Activated T-helper 2 cell treated with anti-CD3 and anti-CD28 coated beads, Interferon-gamma antibody, Interleukin-2, Interleukin-4, amounts not matched to agents 10 μg/mL and 5 μg/mL and 100 μg/mL, durations not matched to agents 14 hours and 24 hours and 36 hours (primary cell): ENCODE data around the gene PHTF2. TPM values are rescaled to one million over a fixed set of nuclear protein-coding genes. Genes with fewer than 3 reads are reported as not detected.
"Not testable (repeated sequence)": the region's sequence is repeated elsewhere in the genome, so short reads cannot be mapped to it uniquely, and the experiment has no call there.

Experiments
- DNase-seq: peaks from one replicate; pipeline ENCODE4 v3.0.0; 2021; ENCODE audit warnings: low spot score
- H3K27ac Mint-ChIP-seq: one replicate; pipeline ENCODE4 v1.8.0; 2021; ENCODE audit warnings: mixed read lengths
- H3K27me3 Mint-ChIP-seq: one replicate; pipeline ENCODE4 v1.8.0; 2021; ENCODE audit warnings: low read depth, mixed read lengths
- H3K36me3 Mint-ChIP-seq: one replicate; pipeline ENCODE4 v1.8.0; 2021; ENCODE audit warnings: low read depth, mixed read lengths
- H3K4me1 Mint-ChIP-seq: one replicate; pipeline ENCODE4 v1.8.0; 2021; ENCODE audit warnings: low read depth, mixed read lengths
- H3K4me3 Mint-ChIP-seq: one replicate; pipeline ENCODE4 v1.8.0; 2021; ENCODE audit warnings: low read depth, mild to moderate bottlenecking, moderate library complexity, mixed read lengths
- H3K9me3 Mint-ChIP-seq: one replicate; pipeline ENCODE4 v1.8.0; 2021; ENCODE audit warnings: mixed read lengths
- intact Hi-C: fragments of 100-400 bp; cut with micrococcal nuclease; formaldehyde crosslinking; loops from one replicate; pipeline ENCODE4 v1.15.1; 2023
- total RNA-seq: library from RNA; stranded (reverse); gene quantifications from 2 replicates; pipeline ENCODE4 v1.2.3, GENCODE V29; 2022

PHTF2 gene
- total RNA-seq, 1 donor from 2014 or later, result 31.8 TPM

- H3K4me3 Mint-ChIP-seq, H3K27me3 Mint-ChIP-seq, H3K27ac Mint-ChIP-seq, DNase-seq, intact Hi-C loops: not testable (repeated sequence)
- H3K4me1 Mint-ChIP-seq, result peaks cover 15% of the 10 kb centered on the region
- H3K36me3 Mint-ChIP-seq, result peaks cover 40% of the 10 kb centered on the region
- H3K9me3 Mint-ChIP-seq, result peaks cover 14% of the 10 kb centered on the region
Measured at GRCh38 chr7:77873416-77874327, 75.1 kb downstream of the PHTF2 start.

DNA sequence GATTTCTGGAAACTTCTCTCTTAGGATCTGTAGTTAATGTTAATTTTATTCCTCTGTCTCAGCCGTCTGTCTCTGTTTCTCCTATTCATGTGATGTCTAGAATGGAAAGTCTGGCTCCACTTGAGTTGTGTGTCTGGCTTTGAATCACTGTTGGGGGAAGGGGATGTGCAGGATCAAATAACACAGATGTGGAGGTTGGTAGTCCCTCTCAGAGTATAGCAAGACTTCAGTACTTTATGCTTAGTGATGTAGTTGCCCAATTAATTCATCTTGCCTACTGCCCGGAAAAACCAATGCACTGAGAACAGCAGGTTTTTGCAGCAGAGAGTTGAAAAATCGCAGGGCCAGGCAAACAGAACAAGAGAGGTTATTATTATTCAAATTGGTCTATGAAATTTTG is 79.2 kb downstream of the PHTF2 start:
- no peaks in the 10 kb centered on the region for H3K27me3 Mint-ChIP-seq
- no peak overlapping the region for H3K27ac Mint-ChIP-seq
- H3K9me3 Mint-ChIP-seq, result no peaks in the 10 kb centered on the region
- intact Hi-C loops, result no loop called here
- no peak for DNase-seq
- H3K4me3 Mint-ChIP-seq, result no peak overlapping the region
- H3K36me3 Mint-ChIP-seq, result peaks cover 19% of the 10 kb centered on the region
- H3K4me1 Mint-ChIP-seq, result peaks cover 11% of the 10 kb centered on the region

- H3K9me3 Mint-ChIP-seq, result no peaks in the 10 kb centered on the region
- peaks cover 11% of the 10 kb centered on the region for H3K4me1 Mint-ChIP-seq
- no peaks in the 10 kb centered on the region for H3K27me3 Mint-ChIP-seq
- peaks cover 19% of the 10 kb centered on the region for H3K36me3 Mint-ChIP-seq
- intact Hi-C loops, result no loop called here
- H3K27ac Mint-ChIP-seq, result no peak overlapping the region
- no peak overlapping the region for H3K4me3 Mint-ChIP-seq
- no peak for DNase-seq
Measured at GRCh38 chr7:77878500-77878899, 79.9 kb downstream of the PHTF2 start.

- H3K36me3 Mint-ChIP-seq, result peaks cover 19% of the 10 kb centered on the region
- intact Hi-C loops, result no loop called here
- H3K4me3 Mint-ChIP-seq, result no peak overlapping the region
- no peaks in the 10 kb centered on the region for H3K9me3 Mint-ChIP-seq
- H3K27me3 Mint-ChIP-seq, result no peaks in the 10 kb centered on the region
- DNase-seq, result no peak
- H3K4me1 Mint-ChIP-seq, result peaks cover 11% of the 10 kb centered on the region
- no peak overlapping the region for H3K27ac Mint-ChIP-seq
Measured at GRCh38 chr7:77879272-77879671, 80.7 kb downstream of the PHTF2 start.

DNA sequence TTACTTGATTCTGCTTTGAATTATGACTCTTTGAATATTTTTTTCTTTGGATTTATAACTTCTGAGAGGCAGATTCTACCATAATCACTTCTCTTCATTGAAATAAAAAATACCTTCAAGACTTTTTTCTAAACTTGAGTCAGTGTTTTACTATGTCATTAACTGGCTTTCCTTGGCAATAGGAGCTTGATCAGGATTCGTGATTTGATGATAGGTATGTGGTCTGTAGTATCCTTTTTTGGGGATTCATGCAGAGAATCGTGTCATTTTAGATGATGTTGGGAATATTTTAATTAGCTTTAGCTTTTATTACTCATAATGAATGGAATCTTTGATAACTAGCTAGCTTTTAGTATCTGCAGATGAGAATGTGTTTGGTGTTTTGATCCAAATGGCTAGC is 83.3 kb downstream of the PHTF2 start:
- H3K27ac Mint-ChIP-seq, result no peak overlapping the region
- H3K4me1 Mint-ChIP-seq, result peaks cover 15% of the 10 kb centered on the region
- H3K36me3 Mint-ChIP-seq, result peaks cover 11% of the 10 kb centered on the region
- no peaks in the 10 kb centered on the region for H3K9me3 Mint-ChIP-seq
- no peak overlapping the region for H3K4me3 Mint-ChIP-seq
- no peaks in the 10 kb centered on the region for H3K27me3 Mint-ChIP-seq
- DNase-seq, result no peak
- intact Hi-C loops, result no loop called here

DNA sequence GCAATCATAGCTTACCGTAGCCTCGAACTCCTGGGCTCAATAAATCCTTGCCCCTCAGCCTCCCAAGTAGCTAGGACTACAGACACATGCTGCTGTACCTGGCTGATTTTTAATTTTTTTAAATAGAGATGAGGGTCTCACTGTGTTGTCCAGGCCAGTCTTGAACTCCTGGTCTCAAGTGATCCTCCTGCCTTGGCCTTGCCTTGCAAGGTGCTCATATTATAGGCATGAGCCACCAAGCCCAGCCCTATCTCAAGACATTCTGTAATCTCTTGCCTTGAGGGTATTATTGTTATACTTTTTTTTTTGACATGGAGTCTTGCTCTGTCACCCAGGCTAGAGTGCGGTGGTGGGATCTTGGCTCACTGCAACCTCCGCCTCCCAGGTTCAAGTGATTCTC is 86.6 kb downstream of the PHTF2 start:
- H3K9me3 Mint-ChIP-seq, result no peaks in the 10 kb centered on the region
- H3K4me1 Mint-ChIP-seq, result peaks cover 22% of the 10 kb centered on the region
- DNase-seq, result no peak
- H3K27ac Mint-ChIP-seq, result no peak overlapping the region
- no peaks in the 10 kb centered on the region for H3K27me3 Mint-ChIP-seq
- intact Hi-C loops, result no loop called here
- H3K4me3 Mint-ChIP-seq, result no peak overlapping the region
- H3K36me3 Mint-ChIP-seq, result peaks cover 18% of the 10 kb centered on the region

DNA sequence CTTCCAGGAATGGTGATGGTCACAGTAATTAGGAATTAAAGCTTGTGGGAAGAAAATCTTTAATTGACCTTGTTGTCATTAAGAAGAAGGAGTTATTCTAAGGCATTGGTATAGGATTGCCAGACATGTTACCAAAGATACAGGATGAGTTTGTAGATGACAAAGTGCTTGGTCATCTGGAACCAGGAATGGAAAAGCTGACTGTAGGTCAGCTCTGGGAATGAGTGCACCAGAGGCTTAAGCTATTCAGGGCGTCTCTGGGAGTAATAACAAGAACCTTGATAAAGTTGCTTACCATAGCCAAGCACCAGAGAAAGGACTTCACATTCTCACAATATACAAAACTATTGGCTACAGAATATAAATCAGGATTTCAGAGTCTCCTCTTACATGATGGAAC is 89.0 kb downstream of the PHTF2 start:
- H3K9me3 Mint-ChIP-seq, result no peaks in the 10 kb centered on the region
- no peak for DNase-seq
- no peak overlapping the region for H3K27ac Mint-ChIP-seq
- peaks cover 19% of the 10 kb centered on the region for H3K4me1 Mint-ChIP-seq
- H3K36me3 Mint-ChIP-seq, result peaks cover 18% of the 10 kb centered on the region
- no peaks in the 10 kb centered on the region for H3K27me3 Mint-ChIP-seq
- intact Hi-C loops, result no loop called here
- no peak overlapping the region for H3K4me3 Mint-ChIP-seq

DNA sequence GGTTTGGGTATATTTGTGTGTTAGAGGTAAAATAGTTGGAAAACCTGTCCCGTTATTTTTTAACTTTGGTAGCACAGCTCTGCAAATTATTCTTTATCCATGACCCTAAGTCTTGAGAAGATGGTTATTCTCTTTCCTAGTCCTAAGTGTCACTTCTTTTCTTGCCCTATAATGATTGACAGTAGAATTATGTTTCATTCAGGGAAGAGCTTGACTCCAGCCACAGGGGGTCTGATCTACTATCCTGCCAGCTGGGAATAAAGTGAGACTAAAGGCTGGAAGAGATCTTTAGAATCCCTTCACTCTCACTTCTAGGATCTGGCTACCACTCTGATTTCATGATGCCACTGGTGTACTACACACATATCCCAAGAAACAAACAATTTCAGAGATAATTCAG is 90.4 kb downstream of the PHTF2 start:
- no peaks in the 10 kb centered on the region for H3K9me3 Mint-ChIP-seq
- no peak overlapping the region for H3K4me3 Mint-ChIP-seq
- intact Hi-C loops, result no loop called here
- no peak for DNase-seq
- H3K4me1 Mint-ChIP-seq, result peaks cover 24% of the 10 kb centered on the region
- H3K27ac Mint-ChIP-seq, result no peak overlapping the region
- H3K36me3 Mint-ChIP-seq, result peaks cover 18% of the 10 kb centered on the region
- H3K27me3 Mint-ChIP-seq, result no peaks in the 10 kb centered on the region

GRCh38 chr7:77893813-77894212 is 95.2 kb downstream of the PHTF2 start:
- H3K36me3 Mint-ChIP-seq, result peaks cover 10% of the 10 kb centered on the region
- H3K4me3 Mint-ChIP-seq, result no peak overlapping the region
- H3K27ac Mint-ChIP-seq, result no peak overlapping the region
- no peaks in the 10 kb centered on the region for H3K27me3 Mint-ChIP-seq
- H3K9me3 Mint-ChIP-seq, result no peaks in the 10 kb centered on the region
- intact Hi-C loops, result no loop called here
- DNase-seq, result no peak
- H3K4me1 Mint-ChIP-seq, result peaks cover 15% of the 10 kb centered on the region

DNA sequence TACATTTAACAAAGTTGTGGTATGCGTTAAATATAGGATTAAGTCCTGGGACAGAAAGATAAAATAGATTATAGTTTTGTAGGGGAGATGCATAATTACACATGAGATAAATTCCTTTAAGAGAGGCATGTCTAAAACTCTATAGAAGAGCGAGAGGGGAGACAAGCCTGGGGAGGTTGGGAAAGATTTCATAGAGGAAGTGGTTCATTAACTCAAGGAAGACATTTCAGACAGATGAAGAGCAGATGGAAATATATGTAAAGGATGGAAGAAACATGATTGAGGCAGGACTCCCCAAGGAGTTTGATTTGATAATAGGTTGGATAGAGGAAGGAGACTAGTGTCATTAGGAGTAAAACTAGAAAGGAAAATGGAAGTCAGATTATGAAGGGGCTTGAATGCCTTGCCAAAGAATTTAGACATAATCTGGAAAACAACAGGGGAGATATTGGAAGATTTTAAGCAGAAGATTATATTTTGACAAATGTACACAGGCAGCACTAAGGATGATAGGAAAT is 96.1 kb downstream of the PHTF2 start:
- intact Hi-C loops, result no loop called here
- no peak overlapping the region for H3K4me3 Mint-ChIP-seq
- peaks cover 10% of the 10 kb centered on the region for H3K36me3 Mint-ChIP-seq
- H3K27me3 Mint-ChIP-seq, result no peaks in the 10 kb centered on the region
- peaks cover 19% of the 10 kb centered on the region for H3K4me1 Mint-ChIP-seq
- no peak overlapping the region for H3K27ac Mint-ChIP-seq
- no peak for DNase-seq
- H3K9me3 Mint-ChIP-seq, result no peaks in the 10 kb centered on the region

DNA sequence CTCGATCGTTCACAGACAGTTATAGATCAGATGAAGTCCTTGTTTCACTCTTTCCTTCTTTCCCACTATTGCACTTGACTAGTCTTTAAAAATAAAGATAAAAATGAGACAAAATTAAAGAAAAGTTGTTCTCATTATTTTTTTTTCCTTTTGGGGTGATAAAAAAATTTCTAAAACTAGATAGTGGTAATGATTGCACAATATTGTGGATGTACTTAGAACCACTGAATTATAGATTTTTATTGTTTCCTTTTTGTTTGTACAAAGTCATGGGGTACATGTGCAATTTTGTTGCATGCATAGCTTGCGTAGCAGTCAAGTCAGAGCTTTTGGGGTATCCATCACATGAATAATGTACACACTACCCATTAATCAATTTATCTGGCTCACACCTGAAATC is 97.3 kb downstream of the PHTF2 start:
- Mint-ChIP-seq H3K27me3 (no peaks in the 10 kb centered on the region), H3K36me3 (peaks cover 15% of the 10 kb centered on the region), H3K4me1 (peaks cover 23% of the 10 kb centered on the region), H3K4me3 (no peak overlapping the region), H3K27ac (no peak overlapping the region), H3K9me3 (no peaks in the 10 kb centered on the region)
- intact Hi-C loops, result no loop called here
- DNase-seq, result no peak

DNA sequence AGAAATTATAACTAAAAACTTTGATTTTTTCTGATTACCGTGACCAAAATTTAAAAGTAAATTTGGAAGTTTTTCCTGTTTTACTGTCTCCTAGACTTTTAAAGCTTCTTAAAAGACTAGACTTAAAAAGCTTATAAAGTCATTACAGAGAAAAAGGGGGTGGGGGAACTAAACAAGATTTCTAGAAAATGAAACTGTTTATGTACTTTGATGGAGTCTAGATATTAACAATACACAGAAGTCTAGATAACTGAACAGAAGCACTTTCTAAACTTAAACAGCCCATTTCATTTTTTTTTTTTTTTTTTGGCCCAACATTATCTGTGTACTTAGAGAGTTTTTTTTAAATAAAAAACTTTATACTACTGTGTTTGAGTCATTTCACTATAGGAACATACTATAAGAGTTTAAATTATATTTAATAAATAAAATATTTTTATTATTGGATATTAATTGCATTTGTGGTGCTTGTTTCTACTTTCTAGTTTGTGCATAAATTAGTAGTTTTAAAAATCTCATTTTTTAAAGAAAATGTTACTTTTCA is 98.5 kb downstream of the PHTF2 start:
- no peak overlapping the region for H3K4me3 Mint-ChIP-seq
- intact Hi-C loops, result no loop called here

GRCh38 chr7:77899516-77899915 is 100.9 kb downstream of the PHTF2 start:
- Mint-ChIP-seq H3K27me3 (no peaks in the 10 kb centered on the region), H3K9me3 (no peaks in the 10 kb centered on the region), H3K36me3 (peaks cover 37% of the 10 kb centered on the region), H3K4me3 (no peak overlapping the region), H3K4me1 (peaks cover 30% of the 10 kb centered on the region), H3K27ac (no peak overlapping the region)
- no peak for DNase-seq
- intact Hi-C loops, result no loop called here

More for the DNA sequence above, 98.5 kb downstream of the PHTF2 start:
- H3K27ac Mint-ChIP-seq, result no peak overlapping the region
- peaks cover 23% of the 10 kb centered on the region for H3K4me1 Mint-ChIP-seq
- peaks cover 22% of the 10 kb centered on the region for H3K36me3 Mint-ChIP-seq
- H3K27me3 Mint-ChIP-seq, result no peaks in the 10 kb centered on the region
- no peaks in the 10 kb centered on the region for H3K9me3 Mint-ChIP-seq
- DNase-seq, result no peak
